CD4-positive, alpha-beta T cell (primary cell): Measurements from ENCODE around the gene TOMM40L. TPM values are rescaled to one million over a fixed set of nuclear protein-coding genes. Genes with fewer than 3 reads are reported as not detected.
A peak's percentile ranks its signal among the peaks of the same experiment; 100 is the strongest.

ENCODE experiments used
- ATAC-seq: fragments of 200-7000 bp; cut with Tn5 transposase; one replicate; pipeline ENCODE4 v1.10.0; 2022; ENCODE audit warnings: mild to moderate bottlenecking; ENCODE audit not compliant: poor library complexity
- CTCF ChIA-PET: fragments of 350-600 bp; sonication (Branson Sonifier 250); formaldehyde crosslinking; loops from one replicate; lab custom pipeline; 2021; ENCODE audit warnings: antibody characterized with exemption, inconsistent platforms; lab: Charles Lee
- POLR2A ChIA-PET: fragments of 350-600 bp; sonication (Branson Sonifier 250); formaldehyde crosslinking; loops from one replicate; lab custom pipeline; 2021; ENCODE audit warnings: antibody characterized with exemption, inconsistent platforms; lab: Charles Lee
- DNase-seq, 14 experiments: peaks; one replicate each; pipeline ENCODE4 v3.0.0-alpha.2; 2013 to 2020; ENCODE audit warnings: mixed read lengths in 2 of 14
- H3K27ac ChIP-seq, 2 donors: one replicate each; pipeline versions ENCODE4 v1.5.1 to v1.7.0; 2013; ENCODE audit warnings: low read length in 2 of 2, low read depth in 1 of 2, mild to moderate bottlenecking in 1 of 2
- H3K27me3 ChIP-seq, 2 experiments: 1 replicate in 1 of 2; 2 replicates in 1 of 2; pipeline versions ENCODE4 v1.6.1 to v1.7.0; 2013; ENCODE audit warnings: low read length in 2 of 2, control low read depth in 1 of 2, mild to moderate bottlenecking in 1 of 2, moderate library complexity in 1 of 2; ENCODE audit not compliant: insufficient read depth in 2 of 2, control insufficient read depth in 1 of 2
- H3K36me3 ChIP-seq: one replicate; pipeline ENCODE4 v1.6.1; 2013; ENCODE audit warnings: low read length, control low read depth; ENCODE audit not compliant: insufficient read depth
- H3K4me1 ChIP-seq: one replicate; pipeline ENCODE4 v1.6.1; 2013; ENCODE audit warnings: low read length, control low read depth; ENCODE audit not compliant: insufficient read depth
- H3K4me3 ChIP-seq: one replicate; pipeline ENCODE4 v1.5.1; 2013; ENCODE audit warnings: mild to moderate bottlenecking, low read length, moderate library complexity
- H3K9me3 ChIP-seq, 2 experiments: 1 replicate in 1 of 2; 2 replicates in 1 of 2; pipeline versions ENCODE4 v1.6.1 to v1.7.0; 2013; ENCODE audit warnings: low read length in 2 of 2, mild to moderate bottlenecking in 2 of 2, control low read depth in 1 of 2, moderate library complexity in 1 of 2; ENCODE audit not compliant: control insufficient read depth in 1 of 2, insufficient read depth in 1 of 2
- H3K27ac Mint-ChIP-seq: one replicate; pipeline ENCODE4 v1.8.0; 2020; ENCODE audit warnings: mixed read lengths
- H3K27me3 Mint-ChIP-seq: one replicate; pipeline ENCODE4 v1.8.0; 2021; ENCODE audit warnings: mixed read lengths
- H3K36me3 Mint-ChIP-seq: one replicate; pipeline ENCODE4 v1.8.0; 2021; ENCODE audit warnings: low read depth, mixed read lengths
- H3K4me1 Mint-ChIP-seq: one replicate; pipeline ENCODE4 v1.8.0; 2021; ENCODE audit warnings: low read depth, mixed read lengths
- H3K4me3 Mint-ChIP-seq: one replicate; pipeline ENCODE4 v1.8.0; 2020; ENCODE audit warnings: mild to moderate bottlenecking, mixed read lengths
- H3K9me3 Mint-ChIP-seq: one replicate; pipeline ENCODE4 v1.8.0; 2020; ENCODE audit warnings: mixed read lengths
- intact Hi-C, 2 experiments: fragments of 100-400 bp; cut with DNase I in 1 of 2; cut with micrococcal nuclease in 1 of 2; formaldehyde crosslinking; loops; one replicate each; pipeline versions ENCODE4 v1.15.1 to v1.9.0; 2023 to 2025; cut with DNase I, micrococcal nuclease
- total RNA-seq, 174 experiments: library from RNA in 2 of 174; stranded (reverse) in 2 of 174; gene quantifications; one replicate each; pipeline ENCODE4 v1.2.3 and lab custom pipeline; 2021 to 2026
- TF ChIP-seq, protein P1 (sequence below): fragments of 200-600 bp; IDR thresholded peaks from one replicate; pipeline ENCODE4 v1.8.0; 2022; ENCODE audit warnings: antibody characterized with exemption, mild to moderate bottlenecking

Gene TOMM40L
- total RNA-seq, 2 experiments from 2014 or later = 3.2 to 4.1 TPM

DNA sequence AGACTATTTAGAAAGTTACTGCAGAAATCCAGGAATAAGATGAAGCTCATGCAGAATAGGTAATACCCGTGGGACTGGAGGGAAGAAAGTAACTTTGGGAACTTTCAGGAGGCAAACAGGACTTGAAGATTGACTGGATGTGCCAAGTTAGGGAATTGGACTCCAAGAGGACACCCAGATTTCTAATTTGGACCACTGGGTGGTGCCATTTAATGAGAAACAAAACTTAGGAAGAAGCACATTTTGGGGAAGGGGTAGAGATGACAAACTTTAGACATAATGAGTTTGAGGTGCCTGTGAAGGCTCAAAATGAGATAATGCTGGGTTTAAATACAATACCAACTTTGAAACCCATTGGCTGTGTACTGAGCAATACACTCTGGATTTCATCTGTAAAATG lies 45.2 kb upstream of the TOMM40L start:
- H3K36me3 Mint-ChIP-seq = peaks cover 17% of the 10 kb centered on the region
- H3K4me3 ChIP-seq = no peak overlapping the region
- no peaks in the 10 kb centered on the region for H3K9me3 ChIP-seq
- peak overlapping the region in 1 of 2 donors; percentile 78 for H3K27ac ChIP-seq
- H3K4me1 ChIP-seq = peaks cover 81% of the 10 kb centered on the region
- H3K27me3 ChIP-seq = no peaks in the 10 kb centered on the region
- intact Hi-C loops = no loop called here
- TF ChIP-seq, protein P1, sequence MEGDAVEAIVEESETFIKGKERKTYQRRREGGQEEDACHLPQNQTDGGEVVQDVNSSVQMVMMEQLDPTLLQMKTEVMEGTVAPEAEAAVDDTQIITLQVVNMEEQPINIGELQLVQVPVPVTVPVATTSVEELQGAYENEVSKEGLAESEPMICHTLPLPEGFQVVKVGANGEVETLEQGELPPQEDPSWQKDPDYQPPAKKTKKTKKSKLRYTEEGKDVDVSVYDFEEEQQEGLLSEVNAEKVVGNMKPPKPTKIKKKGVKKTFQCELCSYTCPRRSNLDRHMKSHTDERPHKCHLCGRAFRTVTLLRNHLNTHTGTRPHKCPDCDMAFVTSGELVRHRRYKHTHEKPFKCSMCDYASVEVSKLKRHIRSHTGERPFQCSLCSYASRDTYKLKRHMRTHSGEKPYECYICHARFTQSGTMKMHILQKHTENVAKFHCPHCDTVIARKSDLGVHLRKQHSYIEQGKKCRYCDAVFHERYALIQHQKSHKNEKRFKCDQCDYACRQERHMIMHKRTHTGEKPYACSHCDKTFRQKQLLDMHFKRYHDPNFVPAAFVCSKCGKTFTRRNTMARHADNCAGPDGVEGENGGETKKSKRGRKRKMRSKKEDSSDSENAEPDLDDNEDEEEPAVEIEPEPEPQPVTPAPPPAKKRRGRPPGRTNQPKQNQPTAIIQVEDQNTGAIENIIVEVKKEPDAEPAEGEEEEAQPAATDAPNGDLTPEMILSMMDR = peak; percentile 70
- DNase-seq (peak in 3 of 14 experiments; percentile 36 to 49 (median 44)), ATAC-seq (no peak)
- peak overlapping the region; percentile 97 for H3K27ac Mint-ChIP-seq
- POLR2A ChIA-PET = interaction anchor here (0.7 to 5.2 kb wide), 4 partner anchors 10 to 27 kb away, joined by 3 to 67 read pairs (median 13); partner anchors contain the start of genes NDUFS2, PPOX and UFC1
- H3K36me3 ChIP-seq = peaks cover 4% of the 10 kb centered on the region
- peaks cover 77% of the 10 kb centered on the region for H3K4me1 Mint-ChIP-seq
- H3K27me3 Mint-ChIP-seq = no peaks in the 10 kb centered on the region
- peak overlapping the region; percentile 55 for H3K4me3 Mint-ChIP-seq
- CTCF ChIA-PET = interaction anchor here (1.0 to 3.3 kb wide), 2 partner anchors 11 to 126 kb away, joined by 3 to 14 read pairs; no protein-coding TSS in a partner anchor
- H3K9me3 Mint-ChIP-seq = no peaks in the 10 kb centered on the region

DNA sequence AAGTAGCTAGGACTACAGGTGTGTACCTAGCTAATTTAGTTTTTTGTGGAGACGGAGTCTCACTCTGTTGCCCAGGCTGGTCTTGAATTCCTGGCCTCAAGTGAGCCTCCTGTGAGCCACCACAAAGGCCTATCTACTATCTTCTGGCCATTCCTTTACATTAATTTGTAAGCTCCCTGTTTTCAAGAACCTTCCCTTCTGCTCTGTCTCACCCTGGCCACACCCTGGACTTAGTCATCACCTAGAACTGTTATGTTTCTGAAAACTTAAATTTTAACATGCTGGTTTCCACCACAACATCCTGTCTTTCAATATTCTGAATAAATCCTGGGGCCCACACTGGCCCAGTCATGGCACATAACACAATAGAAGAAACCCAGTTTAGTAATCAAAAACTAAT lies 43.6 kb upstream of the TOMM40L start:
- TF ChIP-seq, protein P1 = no peak

DNA sequence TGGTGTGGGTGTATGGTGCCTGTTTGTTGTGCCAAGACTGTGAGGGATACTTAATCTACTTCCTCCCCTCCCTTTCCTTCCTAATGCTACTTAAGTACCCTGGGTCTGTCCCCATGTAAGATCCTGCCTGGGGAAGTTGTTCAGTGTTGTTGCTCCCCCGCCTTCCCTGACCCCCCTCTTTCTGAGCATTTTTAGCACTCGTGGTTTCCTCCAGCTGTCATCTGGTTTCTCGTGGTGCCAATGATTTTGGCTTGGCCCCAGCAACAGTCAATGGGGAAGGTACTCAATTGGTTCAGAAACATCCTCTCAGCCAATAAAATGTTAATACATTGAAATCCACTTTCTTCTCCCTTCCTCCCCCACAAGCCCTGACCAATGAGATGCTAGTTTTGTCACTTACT lies 40.6 kb upstream of the TOMM40L start:
- Histone ChIP-seq H3K4me3 (peak overlapping the region; percentile 41), H3K36me3 (no peaks in the 10 kb centered on the region), H3K27me3 (no peaks in the 10 kb centered on the region), H3K4me1 (peaks cover 90% of the 10 kb centered on the region), H3K9me3 (no peaks in the 10 kb centered on the region), H3K27ac (peak overlapping the region; percentile 61 to 77)
- Mint-ChIP-seq H3K4me1 (peaks cover 74% of the 10 kb centered on the region), H3K27me3 (no peaks in the 10 kb centered on the region), H3K36me3 (no peaks in the 10 kb centered on the region), H3K9me3 (no peaks in the 10 kb centered on the region), H3K27ac (peak overlapping the region; percentile 97), H3K4me3 (peak overlapping the region; percentile 80)
- ChIA-PET POLR2A (interaction anchor here (0.9 to 6.0 kb wide), 9 partner anchors 8 to 205 kb away, joined by 3 to 59 read pairs (median 5); partner anchors contain the start of genes B4GALT3, NDUFS2, PPOX and TOMM40L), CTCF (interaction anchor here (1.2 kb wide), 1 partner anchor 19 kb away, joined by 3 read pairs; the partner anchor contains the start of gene PPOX)
- DNase-seq (peak; percentile 59 to 96 (median 74)), ATAC-seq (peak; percentile 78)
- TF ChIP-seq, protein P1 = no peak
- intact Hi-C loops = loop anchor here in 1 of 2 experiments (1.0 to 2.0 kb wide), 2 partner anchors 17 to 18 kb away; partner anchors contain the start of genes NDUFS2 and PPOX

More for the DNA sequence above, 43.6 kb upstream of the TOMM40L start:
- Mint-ChIP-seq H3K9me3 (no peaks in the 10 kb centered on the region), H3K27me3 (no peaks in the 10 kb centered on the region), H3K27ac (peak overlapping the region; percentile 97), H3K4me3 (peak overlapping the region; percentile 72), H3K36me3 (peaks cover 3% of the 10 kb centered on the region), H3K4me1 (peaks cover 77% of the 10 kb centered on the region)
- peak; percentile 49 for ATAC-seq
- ChIA-PET POLR2A (interaction anchor here (0.6 to 5.2 kb wide), 24 partner anchors 9 to 213 kb away, joined by 3 to 67 read pairs (median 5); partner anchors contain the start of genes ADAMTS4, ARHGAP30, NDUFS2 and NIT1), CTCF (interaction anchor here (0.8 to 3.3 kb wide), 6 partner anchors 9 to 109 kb away, joined by 3 to 18 read pairs (median 10); partner anchors contain the start of genes NDUFS2, PPOX and TOMM40L)
- intact Hi-C loops = no loop called here
- peak overlapping the region; percentile 8 for H3K4me3 ChIP-seq
- no peaks in the 10 kb centered on the region for H3K9me3 ChIP-seq
- DNase-seq = peak in 13 of 14 experiments; percentile 36 to 90 (median 54)
- H3K36me3 ChIP-seq = no peaks in the 10 kb centered on the region
- peak overlapping the region; percentile 74 to 78 for H3K27ac ChIP-seq
- peaks cover 83% of the 10 kb centered on the region for H3K4me1 ChIP-seq
- H3K27me3 ChIP-seq = no peaks in the 10 kb centered on the region
